Activated CD8-positive, alpha-beta memory T cell treated with anti-CD3 and anti-CD28 coated beads for 1 hour (primary cell): Measurements from ENCODE around the gene ZNF574.

Experiments used
- DNase-seq, 2 donors: peaks; one replicate each; pipeline ENCODE4 v3.0.0-alpha.2; 2020; ENCODE audit warnings: low read depth in 1 of 2; ENCODE audit errors: extremely low read depth in 1 of 2

Gene ZNF574

DNA sequence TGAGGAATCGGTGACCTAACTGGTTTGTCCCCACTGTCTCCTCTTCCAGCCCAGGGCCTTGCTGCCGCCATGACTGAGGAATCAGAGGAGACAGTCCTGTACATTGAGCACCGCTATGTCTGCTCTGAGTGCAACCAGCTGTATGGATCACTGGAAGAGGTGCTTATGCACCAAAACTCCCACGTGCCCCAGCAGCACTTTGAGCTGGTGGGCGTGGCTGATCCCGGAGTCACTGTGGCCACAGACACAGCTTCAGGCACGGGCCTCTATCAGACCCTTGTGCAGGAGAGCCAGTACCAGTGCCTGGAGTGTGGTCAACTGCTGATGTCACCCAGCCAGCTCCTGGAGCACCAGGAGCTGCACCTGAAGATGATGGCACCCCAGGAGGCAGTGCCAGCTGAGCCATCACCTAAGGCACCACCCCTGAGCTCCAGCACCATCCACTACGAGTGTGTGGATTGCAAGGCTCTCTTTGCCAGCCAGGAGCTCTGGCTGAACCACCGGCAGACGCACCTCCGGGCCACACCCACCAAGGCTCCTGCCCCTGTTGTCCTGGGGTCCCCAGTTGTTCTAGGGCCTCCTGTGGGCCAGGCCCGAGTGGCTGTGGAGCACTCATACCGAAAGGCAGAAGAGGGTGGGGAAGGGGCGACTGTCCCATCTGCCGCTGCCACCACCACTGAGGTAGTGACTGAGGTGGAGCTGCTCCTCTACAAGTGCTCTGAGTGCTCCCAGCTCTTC, 2.7 kb downstream of the ZNF574 start:
- no peak for DNase-seq

GRCh38 chr19:42079276-42079669, 3.3 kb downstream of the ZNF574 start:
- no peak for DNase-seq

DNA sequence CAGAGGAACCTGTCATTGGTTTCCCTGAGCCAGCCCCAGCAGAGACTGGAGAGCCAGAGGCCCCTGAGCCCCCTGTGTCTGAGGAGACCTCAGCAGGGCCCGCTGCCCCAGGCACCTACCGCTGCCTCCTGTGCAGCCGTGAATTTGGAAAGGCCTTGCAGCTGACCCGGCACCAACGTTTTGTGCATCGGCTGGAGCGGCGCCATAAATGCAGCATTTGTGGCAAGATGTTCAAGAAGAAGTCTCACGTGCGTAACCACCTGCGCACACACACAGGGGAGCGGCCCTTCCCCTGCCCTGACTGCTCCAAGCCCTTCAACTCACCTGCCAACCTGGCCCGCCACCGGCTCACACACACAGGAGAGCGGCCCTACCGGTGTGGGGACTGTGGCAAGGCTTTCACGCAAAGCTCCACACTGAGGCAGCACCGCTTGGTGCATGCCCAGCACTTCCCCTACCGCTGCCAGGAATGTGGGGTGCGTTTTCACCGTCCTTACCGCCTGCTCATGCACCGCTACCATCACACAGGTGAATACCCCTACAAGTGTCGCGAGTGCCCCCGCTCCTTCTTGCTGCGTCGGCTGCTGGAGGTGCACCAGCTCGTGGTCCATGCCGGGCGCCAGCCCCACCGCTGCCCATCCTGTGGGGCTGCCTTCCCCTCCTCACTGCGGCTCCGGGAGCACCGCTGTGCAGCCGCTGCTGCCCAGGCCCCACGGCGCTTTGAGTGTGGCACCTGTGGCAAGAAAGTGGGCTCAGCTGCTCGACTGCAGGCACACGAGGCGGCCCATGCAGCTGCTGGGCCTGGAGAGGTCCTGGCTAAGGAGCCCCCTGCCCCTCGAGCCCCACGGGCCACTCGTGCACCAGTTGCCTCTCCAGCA, 4.2 kb downstream of the ZNF574 start:
- no peak for DNase-seq

- DNase-seq = no peak
Measured at GRCh38 chr19:42080764-42081375, 4.9 kb downstream of the ZNF574 start.

DNA sequence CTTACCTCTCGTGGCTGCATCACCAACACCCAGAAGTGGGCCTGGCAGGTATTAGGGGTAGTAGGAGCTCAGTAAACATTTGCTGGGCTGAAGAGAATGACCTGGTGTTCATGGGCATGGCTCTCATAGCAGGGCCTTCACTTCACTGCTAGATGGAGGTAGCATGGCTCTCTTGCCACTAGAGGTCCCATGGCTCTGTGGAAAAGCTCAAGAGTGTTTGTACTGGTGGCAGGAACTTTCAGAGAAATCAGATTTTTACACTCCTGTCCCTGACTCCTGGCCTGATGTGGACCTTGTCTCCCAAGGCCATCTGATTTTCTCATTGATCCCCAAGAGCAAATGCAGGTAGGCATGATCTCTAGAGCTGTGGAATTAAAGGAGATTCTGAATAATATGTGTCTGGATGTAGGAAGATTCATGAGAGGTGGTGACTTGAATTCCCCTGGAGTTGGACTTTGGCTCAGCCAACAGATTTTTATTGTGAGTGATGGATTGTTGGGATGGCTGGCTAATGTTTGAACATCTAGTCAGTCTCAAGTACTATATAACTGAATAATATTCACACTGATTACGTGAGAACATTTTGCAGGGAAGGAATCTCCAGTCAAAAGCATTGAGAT, 5.7 kb downstream of the ZNF574 start:
- DNase-seq = no peak

- DNase-seq = no peak
Measured at GRCh38 chr19:42083537-42083936, 7.6 kb downstream of the ZNF574 start.

GRCh38 chr19:42086188-42086736, 10.3 kb downstream of the ZNF574 start:
- no peak for DNase-seq

DNA sequence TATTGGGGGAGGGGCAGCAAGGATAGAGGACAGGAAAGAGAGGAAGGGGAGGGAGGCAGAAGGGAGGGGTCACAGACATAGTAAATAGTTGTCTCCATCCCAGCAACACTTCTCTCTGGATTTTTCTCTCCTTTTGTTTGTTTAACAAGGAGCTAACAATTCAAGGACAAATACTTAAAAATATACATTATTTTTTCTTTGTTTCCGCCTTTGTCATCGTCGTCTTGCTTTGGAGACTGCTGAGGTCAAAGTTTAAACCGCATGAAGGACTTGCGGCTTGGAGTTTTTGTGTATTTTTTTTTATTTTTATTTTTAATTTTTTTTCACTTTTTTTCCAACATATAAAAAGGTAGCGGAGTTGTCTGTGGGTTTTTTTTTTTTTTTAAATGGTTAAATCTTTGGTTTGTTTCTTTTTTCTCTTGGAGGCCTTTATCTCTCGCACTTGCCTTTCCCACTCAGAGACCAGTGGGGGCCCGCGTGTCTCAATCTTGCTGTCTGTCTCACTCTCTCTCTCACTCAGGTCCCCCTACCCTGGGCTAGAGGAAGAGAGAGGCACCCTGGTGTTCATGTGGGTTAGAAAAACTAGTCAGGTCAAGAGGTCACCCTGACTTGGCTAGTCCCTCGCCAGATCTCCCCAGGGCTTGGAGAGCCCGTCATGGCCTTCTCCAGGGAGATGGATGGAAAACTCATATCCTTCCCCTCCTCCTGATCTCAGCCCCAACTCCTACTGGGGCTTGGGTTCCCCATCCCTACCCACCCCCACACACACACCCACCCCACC, 11.0 kb downstream of the ZNF574 start:
- DNase-seq = no peak

DNA sequence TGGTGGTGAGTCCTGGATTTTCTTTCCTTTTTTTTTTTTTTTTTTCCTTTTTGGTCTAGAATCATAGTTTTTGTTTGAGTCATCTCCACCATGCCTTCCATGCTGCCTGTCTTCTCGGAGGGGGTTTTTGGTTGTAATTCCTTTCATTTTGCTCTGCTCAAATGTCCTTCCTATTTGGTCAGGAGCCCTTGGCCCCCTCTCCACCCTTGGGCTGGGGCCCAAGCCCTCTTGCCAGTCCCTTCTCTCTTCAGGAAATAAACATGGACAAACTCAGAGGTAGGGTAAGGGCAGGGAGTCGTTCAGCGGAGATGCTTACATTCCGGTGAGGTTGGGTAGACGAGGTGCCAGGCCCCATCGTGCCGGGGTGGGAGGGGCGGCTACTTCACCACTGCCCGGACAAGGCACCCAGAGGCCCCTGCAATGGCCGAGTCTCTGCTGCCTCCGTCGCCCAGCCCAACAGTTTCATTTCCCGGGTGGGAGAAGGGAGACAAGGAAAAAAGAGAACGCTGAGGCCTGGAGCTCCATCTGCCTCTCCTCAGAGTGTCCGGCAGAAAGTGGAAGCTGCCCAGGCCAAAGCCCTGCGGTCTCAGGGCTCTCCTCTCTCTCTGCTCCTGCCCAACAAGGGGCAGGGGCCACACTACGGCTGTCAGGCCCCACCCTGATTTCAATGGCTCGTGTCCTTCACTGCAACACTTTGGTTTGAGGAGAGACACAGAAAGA, 12.7 kb downstream of the ZNF574 start:
- DNase-seq = no peak

GRCh38 chr19:42089191-42089750, 13.3 kb downstream of the ZNF574 start:
- no peak for DNase-seq

GRCh38 chr19:42089772-42090171, 13.8 kb downstream of the ZNF574 start:
- DNase-seq = no peak

DNA sequence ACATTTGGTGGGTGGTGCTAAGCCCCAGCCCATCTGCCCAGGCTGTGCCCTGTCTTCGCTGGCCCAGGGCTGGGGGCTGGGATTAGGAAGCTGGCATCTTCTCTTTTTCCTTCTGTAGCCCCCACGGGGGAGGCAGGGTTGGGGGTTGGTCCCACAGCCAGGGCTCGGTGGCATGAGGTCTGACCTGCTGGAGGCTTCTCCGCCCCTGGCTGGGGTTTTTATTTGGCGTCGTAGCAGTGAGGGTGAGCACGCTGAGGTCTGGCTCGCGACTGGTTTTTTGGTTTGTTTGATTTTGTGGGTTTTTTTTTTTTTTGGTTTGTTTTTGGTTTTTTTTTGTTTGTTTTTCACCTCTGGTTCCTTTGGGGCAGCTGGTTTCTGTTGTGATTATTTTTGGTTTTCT, 14.7 kb downstream of the ZNF574 start:
- DNase-seq = no peak

GRCh38 chr19:42091300-42091699, 15.3 kb downstream of the ZNF574 start:
- DNase-seq = no peak

- no peak for DNase-seq
Measured at GRCh38 chr19:42091742-42092141, 15.8 kb downstream of the ZNF574 start.

DNA sequence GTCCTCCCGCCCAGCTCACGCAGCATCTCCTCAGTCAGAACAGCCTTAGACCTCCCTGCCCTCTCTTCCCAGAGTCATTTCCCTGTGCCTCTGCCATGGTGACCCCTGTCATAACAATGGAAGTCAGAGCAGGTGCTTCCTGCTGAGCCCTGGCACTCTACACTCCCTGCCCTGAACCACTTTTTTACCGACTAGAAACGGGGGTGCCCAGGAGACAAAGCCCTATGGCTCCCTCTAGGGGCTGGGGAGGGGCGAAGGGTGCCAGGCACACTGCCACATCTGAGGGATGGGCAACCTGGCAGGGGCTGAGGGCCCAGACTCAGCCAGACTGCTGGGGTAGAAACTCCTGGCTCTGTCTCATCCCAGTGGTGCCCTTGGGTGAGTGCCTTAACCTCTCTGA, 16.4 kb downstream of the ZNF574 start:
- DNase-seq = peak in 1 of 2 donors; percentile 11

DNA sequence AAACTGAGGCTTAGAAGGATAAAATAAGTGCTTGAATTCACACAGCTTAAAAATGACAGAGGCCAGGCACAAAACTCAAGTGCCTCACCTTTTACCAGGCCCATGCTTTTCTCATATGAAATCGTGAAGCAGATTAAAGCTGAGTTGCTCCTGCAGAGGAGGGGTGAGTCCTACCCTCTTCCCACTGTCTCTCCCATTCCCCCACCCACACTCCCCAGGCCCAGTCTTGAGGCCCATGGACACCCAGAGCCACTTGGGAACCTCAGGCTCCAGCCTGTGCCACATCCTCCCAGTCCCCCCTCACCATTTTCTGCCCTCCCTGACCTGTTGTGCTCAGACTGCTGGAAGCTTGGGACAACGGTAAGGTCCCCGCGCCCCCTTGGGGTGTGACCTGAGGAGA, 17.5 kb downstream of the ZNF574 start:
- no peak for DNase-seq

DNA sequence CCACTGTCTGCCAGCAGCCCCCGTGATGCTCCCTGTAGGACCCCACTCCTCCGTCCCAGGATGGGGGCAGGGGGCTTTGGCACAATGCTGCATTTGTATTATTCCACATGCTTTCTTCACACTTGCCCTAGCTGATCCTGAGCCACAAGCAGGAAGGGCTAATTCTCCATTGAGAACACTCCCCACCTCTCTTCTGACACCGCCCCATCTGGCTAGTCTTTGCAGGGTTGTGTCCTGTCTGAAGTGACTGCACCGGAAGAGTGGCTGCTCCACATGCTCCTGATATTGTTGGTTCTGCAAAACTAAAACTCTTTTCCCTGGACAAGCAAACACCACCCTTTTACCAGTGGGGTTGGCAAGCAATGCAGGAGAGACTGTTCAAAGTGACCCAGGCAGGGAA, 18.0 kb downstream of the ZNF574 start:
- DNase-seq = no peak

- DNase-seq = no peak
Measured at GRCh38 chr19:42095142-42095813, 19.3 kb downstream of the ZNF574 start.

DNA sequence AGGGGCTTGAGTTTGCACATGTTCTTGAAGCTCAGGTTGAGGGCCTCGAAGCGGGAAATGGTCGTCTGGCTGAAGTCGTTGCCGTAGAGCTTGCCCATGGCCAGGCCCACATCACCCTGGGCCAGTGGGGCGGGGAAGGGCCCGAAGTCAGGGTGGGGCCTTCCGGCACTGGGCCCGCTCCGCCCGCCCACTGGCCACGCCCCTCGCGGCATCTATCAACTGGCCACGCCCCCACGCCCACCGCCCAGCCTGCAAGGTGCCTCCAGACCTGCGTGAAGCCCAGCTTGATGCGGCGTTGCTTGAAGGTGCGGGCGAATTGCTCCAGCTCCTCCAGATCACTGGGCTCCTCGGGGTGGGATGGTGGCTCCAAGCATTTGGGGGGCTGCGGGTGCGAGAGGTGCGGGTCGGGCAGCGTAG, 19.9 kb downstream of the ZNF574 start:
- DNase-seq = no peak
